Heart right ventricle (tissue), 16 donors: ENCODE results near the gene TIMM29. TPM values are rescaled to one million over a fixed set of nuclear protein-coding genes. Genes with fewer than 3 reads are reported as not detected.

ENCODE experiments used
- ATAC-seq, 8 donors: fragments of 200-7000 bp; cut with Tn5 transposase; one replicate each; pipeline ENCODE4 v1.9.1; 2020; ENCODE audit warnings: mild to moderate bottlenecking in 8 of 8, moderate library complexity in 8 of 8, moderate number of reproducible peaks in 1 of 8
- DNase-seq, 2 donors: peaks; one replicate each; pipeline ENCODE4 v3.0.0-alpha.2; 2020
- H3K27ac ChIP-seq, 10 donors: fragments of 200-600 bp; sonication (generic) in 2 of 10; one replicate each; pipeline versions ENCODE4 v1.5.0 to v1.8.0; 2020 to 2022; ENCODE audit warnings: mild to moderate bottlenecking in 3 of 10
- H3K27me3 ChIP-seq, 7 donors: fragments of 200-600 bp; one replicate each; pipeline ENCODE4 v1.8.0; 2021 to 2022; ENCODE audit warnings: mild to moderate bottlenecking in 2 of 7
- H3K36me3 ChIP-seq, 9 donors: fragments of 200-600 bp; sonication (generic) in 1 of 9; one replicate each; pipeline versions ENCODE4 v1.5.0 to v1.8.0; 2020 to 2022; ENCODE audit warnings: mild to moderate bottlenecking in 2 of 9
- H3K4me1 ChIP-seq, 9 donors: fragments of 200-600 bp; sonication (generic) in 1 of 9; one replicate each; pipeline versions ENCODE4 v1.5.0 to v1.8.0; 2020 to 2022; ENCODE audit warnings: mild to moderate bottlenecking in 4 of 9
- H3K4me3 ChIP-seq, 10 donors: fragments of 200-600 bp; sonication (generic) in 2 of 10; one replicate each; pipeline versions ENCODE4 v1.5.0 to v1.8.0; 2020 to 2022; ENCODE audit warnings: mild to moderate bottlenecking in 7 of 10, moderate library complexity in 2 of 10
- H3K9me3 ChIP-seq, 11 donors: fragments of 200-600 bp in 10 of 11; sonication (generic) in 2 of 11; one replicate each; pipeline versions ENCODE4 v1.5.0 to v1.8.0; 2013 to 2022; ENCODE audit warnings: mild to moderate bottlenecking in 2 of 11, control low read depth in 1 of 11, moderate library complexity in 1 of 11
- WGBS, 2 donors: extraction: QIAGEN DNeasy Blood & Tissue Kit; methylation state at CpG; one replicate each; pipeline ENCODE4 v1.1.7; 2013; ENCODE audit warnings: inconsistent platforms in 1 of 2; 5-methylcytosine and 5-hydroxymethylcytosine counted together
- intact Hi-C, 10 donors: fragments of 100-400 bp; cut with DNase I; formaldehyde crosslinking; loops; one replicate each; pipeline versions ENCODE4 v1.11.1 to v1.14.2; 2022
- polyA plus RNA-seq, 2 donors: library from polyadenylated mRNA; stranded (reverse); fragments of 200-250 nt; gene quantifications; one replicate each; pipeline ENCODE4 v1.2.3, GENCODE V29; 2013
- total RNA-seq, 10 donors: library from RNA; stranded (reverse); fragmentation: NEBNext Ultra II Directional in 3 of 10; extraction: Animal tissue kit (Norgen Biotek cat#: 25700) in 3 of 10; gene quantifications; one replicate each; pipeline versions ENCODE4 v1.2.1 to v1.2.4, GENCODE V29; 2021 to 2023
- TF ChIP-seq, protein P1 (sequence below), 9 donors: fragments of 200-600 bp; sonication (generic) in 2 of 9; IDR thresholded peaks; one replicate each; pipeline versions ENCODE4 v1.5.0 to v1.8.0; 2021 to 2022; ENCODE audit warnings: antibody characterized with exemption in 9 of 9, mild to moderate bottlenecking in 5 of 9, moderate library complexity in 1 of 9
- donor health status: Arrhythmogenic right ventricular cardiomyopathy.
- donor health status: ischemic (EF 13 %, LVEDD 7.1; RV severe dilation, severe dysfunction).
- donor health status: healthy with polysubstance abuse.
- donor health status: DM: no; HTN: yes; CAD: no.
- donor health status: DM: no; HTN: no; CAD: no.
- donor health status: ischemic (EF 25% LVEDD 6.9; RV normal size, moderate dysfunction).
- donor health status: ischemic (EF 25% LVEDD 5.7; RV mildly dilated, moderate dysfunction).
- donor health status: healthy.
- donor health status: DM: yes; HTN: yes; CAD: no.
- donor health status: Ischemic cardiomyopathy.
- donor health status: ischemic (EF 35%, LVEDD 5.7; RV mildly dilated, moderate dysfunction).
- donor health status: nonischemic (EF 11% LVEDD 7.7; RV severe dilation, severe dysfunction).
- donor health status: DM: yes; HTN: yes; CAD: no.
- donor health status: PGD.
- donor health status: ischemic (EF 29% LVEDD 5.4; RV normal size, mild dysfunction).
- donor health status: nonischemic (EF 23%, LVEDD 6.1; RV moderate dilation, normal function).

TIMM29 gene
- total and polyA plus RNA-seq, 12 donors, result 10.8 to 17.3 (median 14.7) TPM

DNA sequence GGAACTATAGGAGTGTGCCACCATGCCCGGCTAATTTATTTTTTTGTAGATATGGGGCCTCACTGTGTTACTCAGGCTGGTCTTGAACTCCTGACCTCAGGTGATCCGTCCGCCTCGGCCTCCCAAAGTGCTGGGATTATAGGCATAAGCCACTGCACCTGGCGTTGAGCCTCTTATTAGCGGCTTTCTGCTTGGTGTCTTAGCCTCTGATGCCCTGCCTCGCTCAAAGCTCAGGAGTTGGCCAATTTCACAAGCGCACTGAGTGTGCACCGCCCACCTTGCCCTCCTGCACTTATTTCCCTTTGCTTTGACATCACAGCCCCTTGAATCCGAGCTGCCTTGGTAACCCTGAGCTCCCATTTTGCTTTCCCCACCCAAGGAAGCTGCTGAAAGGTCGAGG lies 10.3 kb upstream of the TIMM29 start:
- H3K9me3 ChIP-seq, result no peaks in the 10 kb centered on the region
- H3K4me3 ChIP-seq, result no peak overlapping the region
- no peak overlapping the region for H3K27ac ChIP-seq
- TF ChIP-seq, protein P1, sequence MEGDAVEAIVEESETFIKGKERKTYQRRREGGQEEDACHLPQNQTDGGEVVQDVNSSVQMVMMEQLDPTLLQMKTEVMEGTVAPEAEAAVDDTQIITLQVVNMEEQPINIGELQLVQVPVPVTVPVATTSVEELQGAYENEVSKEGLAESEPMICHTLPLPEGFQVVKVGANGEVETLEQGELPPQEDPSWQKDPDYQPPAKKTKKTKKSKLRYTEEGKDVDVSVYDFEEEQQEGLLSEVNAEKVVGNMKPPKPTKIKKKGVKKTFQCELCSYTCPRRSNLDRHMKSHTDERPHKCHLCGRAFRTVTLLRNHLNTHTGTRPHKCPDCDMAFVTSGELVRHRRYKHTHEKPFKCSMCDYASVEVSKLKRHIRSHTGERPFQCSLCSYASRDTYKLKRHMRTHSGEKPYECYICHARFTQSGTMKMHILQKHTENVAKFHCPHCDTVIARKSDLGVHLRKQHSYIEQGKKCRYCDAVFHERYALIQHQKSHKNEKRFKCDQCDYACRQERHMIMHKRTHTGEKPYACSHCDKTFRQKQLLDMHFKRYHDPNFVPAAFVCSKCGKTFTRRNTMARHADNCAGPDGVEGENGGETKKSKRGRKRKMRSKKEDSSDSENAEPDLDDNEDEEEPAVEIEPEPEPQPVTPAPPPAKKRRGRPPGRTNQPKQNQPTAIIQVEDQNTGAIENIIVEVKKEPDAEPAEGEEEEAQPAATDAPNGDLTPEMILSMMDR (IDR thresholded peaks at IDR 0.05), result no peak
- H3K4me1 ChIP-seq, result no peaks in the 10 kb centered on the region
- no peaks in the 10 kb centered on the region for H3K27me3 ChIP-seq
- DNase-seq, result no peak
- no peak for ATAC-seq
- intact Hi-C loops, result no loop called here
- H3K36me3 ChIP-seq, result peaks cover 0 to 99% (median 23%) of the 10 kb centered on the region in 9 donors
- WGBS, 2 donors, result 94 to 96% methylated on average over 11 of the region's 11 CpGs

DNA sequence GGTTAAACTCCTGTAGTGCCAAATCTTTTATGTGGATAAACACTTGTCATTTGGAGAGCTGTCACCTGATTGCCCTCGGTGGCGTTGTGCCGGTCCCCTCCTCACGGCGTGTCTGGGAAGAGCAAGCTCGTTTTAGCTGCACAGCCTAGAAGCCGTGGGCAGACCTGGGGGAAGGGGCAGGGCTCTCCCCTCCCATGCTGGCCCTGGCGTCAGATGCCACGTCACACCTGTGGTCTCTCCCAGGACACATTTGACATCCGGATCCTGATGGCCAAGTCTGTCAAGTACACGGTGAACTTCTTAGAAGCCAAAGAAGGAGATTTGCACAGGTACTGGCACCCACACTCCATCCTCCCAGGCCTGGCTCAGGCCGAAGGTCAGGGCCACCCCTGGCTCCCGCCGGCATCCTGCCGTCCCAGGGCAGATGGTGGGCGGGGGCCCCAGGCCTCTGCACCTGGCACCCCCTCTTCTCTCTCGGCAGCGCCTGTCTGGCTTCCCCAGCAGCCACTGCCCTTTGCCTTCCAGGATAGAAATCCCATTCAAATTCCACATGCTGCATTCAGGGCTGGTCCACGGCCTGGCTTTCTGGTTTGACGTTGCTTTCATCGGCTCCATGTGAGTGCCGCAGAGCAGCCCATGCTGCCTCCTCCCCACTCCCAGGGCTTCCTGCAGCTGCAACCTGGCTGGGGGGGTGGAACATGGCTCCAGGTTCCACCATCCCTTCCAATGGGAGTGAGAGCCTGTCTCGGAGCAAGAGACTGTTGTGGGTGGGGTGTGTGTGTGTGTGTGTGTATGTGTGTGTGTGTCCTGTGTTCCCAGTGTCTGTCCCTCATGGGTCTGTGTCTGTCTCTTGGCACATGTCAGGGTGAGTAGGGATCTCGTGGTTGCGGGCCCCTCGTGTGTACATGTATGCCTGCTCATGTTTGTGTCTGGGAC lies 9.0 kb upstream of the TIMM29 start:
- Histone ChIP-seq H3K9me3 (no peaks in the 10 kb centered on the region), H3K27ac (no peak overlapping the region), H3K27me3 (no peaks in the 10 kb centered on the region), H3K36me3 (peaks cover 0 to 99% (median 14%) of the 10 kb centered on the region in 9 donors), H3K4me3 (no peak overlapping the region), H3K4me1 (no peaks in the 10 kb centered on the region)
- DNase-seq, result no peak
- WGBS, 2 donors, result 78 to 79% methylated on average over 26 of the region's 26 CpGs
- TF ChIP-seq, protein P1 (IDR thresholded peaks at IDR 0.05), result no peak
- intact Hi-C loops, result loop anchor here in 1 of 10 donors (10.0 kb wide), 1 partner anchor 45 kb away; the partner anchor contains the start of gene CARM1
- peak in 1 of 8 donors; percentile 9 for ATAC-seq

DNA sequence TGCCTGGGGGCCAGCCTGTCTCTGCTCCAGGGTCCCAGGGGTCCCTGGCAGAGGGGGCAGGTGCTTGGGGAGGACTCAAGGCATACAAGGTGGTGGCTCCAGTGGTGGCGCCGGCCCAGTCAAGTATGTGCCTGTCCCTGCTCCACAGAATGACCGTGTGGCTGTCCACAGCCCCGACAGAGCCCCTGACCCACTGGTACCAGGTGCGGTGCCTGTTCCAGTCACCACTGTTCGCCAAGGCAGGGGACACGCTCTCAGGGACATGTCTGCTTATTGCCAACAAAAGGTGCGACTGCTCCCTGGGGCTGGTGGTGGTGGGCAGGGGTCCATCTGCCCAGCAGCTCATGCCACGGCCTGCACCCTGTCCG lies 8.3 kb upstream of the TIMM29 start:
- DNase-seq (no peak), ATAC-seq (no peak)
- WGBS, 2 donors, result 94 to 95% methylated on average over 10 of the region's 10 CpGs
- intact Hi-C loops, result loop anchor here in 1 of 10 donors (10.0 kb wide), 1 partner anchor 45 kb away; the partner anchor contains the start of gene CARM1
- Histone ChIP-seq H3K9me3 (no peaks in the 10 kb centered on the region), H3K27ac (no peak overlapping the region), H3K36me3 (peaks cover 0 to 99% (median 14%) of the 10 kb centered on the region in 9 donors), H3K4me1 (no peaks in the 10 kb centered on the region), H3K4me3 (no peak overlapping the region), H3K27me3 (no peaks in the 10 kb centered on the region)
- TF ChIP-seq, protein P1 (IDR thresholded peaks at IDR 0.05), result no peak

DNA sequence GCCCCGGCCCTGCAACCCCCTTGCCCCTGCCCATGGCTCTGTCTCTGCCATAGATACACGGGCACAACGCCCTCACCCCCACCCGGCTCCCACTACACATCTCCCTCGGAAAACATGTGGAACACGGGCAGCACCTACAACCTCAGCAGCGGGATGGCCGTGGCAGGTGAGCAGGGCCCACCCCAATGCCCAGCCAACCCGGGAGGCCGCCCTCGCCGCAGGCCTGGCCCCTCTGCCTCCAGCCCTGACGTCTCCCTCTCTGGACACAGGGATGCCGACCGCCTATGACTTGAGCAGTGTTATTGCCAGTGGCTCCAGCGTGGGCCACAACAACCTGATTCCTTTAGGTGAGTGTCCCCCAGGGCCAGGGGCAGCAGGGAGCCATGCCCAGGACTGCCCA lies 7.8 kb upstream of the TIMM29 start:
- Histone ChIP-seq H3K27me3 (no peaks in the 10 kb centered on the region), H3K9me3 (no peaks in the 10 kb centered on the region), H3K4me1 (no peaks in the 10 kb centered on the region), H3K4me3 (no peak overlapping the region), H3K27ac (no peak overlapping the region), H3K36me3 (peaks cover 0 to 99% (median 14%) of the 10 kb centered on the region in 9 donors)
- WGBS, 2 donors, result 85 to 90% methylated on average over 16 of the region's 16 CpGs
- ATAC-seq, result peak in 2 of 8 donors; percentile 12 to 18
- intact Hi-C loops, result loop anchor here in 1 of 10 donors (10.0 kb wide), 1 partner anchor 46 kb away; the partner anchor contains the start of gene CARM1
- TF ChIP-seq, protein P1 (IDR thresholded peaks at IDR 0.05), result no peak
- DNase-seq, result no peak
